Lower leg skin (tissue), 4 donors: ENCODE measurements around the gene UMODL1. TPM values are rescaled to one million over a fixed set of nuclear protein-coding genes. Genes with fewer than 3 reads are reported as not detected.

Experiments used
- DNase-seq, 2 donors: peaks; one replicate each; pipeline ENCODE4 v3.0.0-alpha.2; 2019; ENCODE audit warnings: low spot score in 2 of 2
- H3K4me3 ChIP-seq: fragments of 200-600 bp; sonication (generic); 2 replicates; pipeline ENCODE4 v1.5.1; 2017; ENCODE audit warnings: mild to moderate bottlenecking, low read depth; ENCODE audit not compliant: poor library complexity, severe bottlenecking
- POLR2A ChIP-seq, 2 donors: fragments of 450-650 bp; IDR thresholded peaks; one replicate each; pipeline ENCODE4 v1.6.1; 2016 to 2017; ENCODE audit warnings: antibody characterized with exemption in 2 of 2, mild to moderate bottlenecking in 1 of 2, moderate library complexity in 1 of 2
- WGBS, 2 donors: methylation state at CpG; one replicate each; pipeline ENCODE4 v1.1.5; 2018; 5-methylcytosine and 5-hydroxymethylcytosine counted together
- intact Hi-C: fragments of 100-400 bp; cut with DNase I; formaldehyde crosslinking; loops from one replicate; pipeline ENCODE4 v1.15.0; 2023; ENCODE audit warnings: low total_unique reads
- total RNA-seq, 4 donors: library from RNA; depleted of rRNA; stranded (reverse); fragments of >200 nt; gene quantifications; one replicate each; pipeline ENCODE4 v1.1.0, GENCODE V29; 2016
- TF ChIP-seq, protein P1 (sequence below), 3 donors: fragments of 450-650 bp; IDR thresholded peaks; one replicate each; pipeline ENCODE4 v1.5.1; 2016; ENCODE audit warnings: antibody characterized with exemption in 3 of 3, mild to moderate bottlenecking in 3 of 3, moderate library complexity in 2 of 3

The UMODL1 gene
- total RNA-seq, 4 donors from 2014 or later = 0.23 TPM; not detected in 3

DNA sequence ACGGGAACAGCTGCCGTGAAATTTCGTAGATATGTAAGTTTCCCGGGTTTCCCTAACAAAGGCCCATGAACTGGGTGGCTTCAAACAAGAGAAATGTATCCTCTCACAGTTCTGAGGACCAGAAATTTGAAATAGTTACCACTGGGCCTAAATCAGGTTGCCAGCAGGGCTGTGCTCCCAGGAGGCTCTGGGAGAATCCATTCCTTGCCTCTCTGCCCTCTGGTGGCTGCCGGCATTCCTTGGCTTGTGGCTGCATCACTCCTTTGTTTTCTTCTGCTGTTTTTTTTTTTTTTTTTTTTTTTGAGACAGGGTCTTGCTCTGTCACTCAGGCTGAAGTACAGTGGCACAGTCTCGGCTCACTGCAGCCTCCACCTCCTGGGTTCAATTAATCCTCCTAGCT lies 23.7 kb downstream of the UMODL1 start:
- DNase-seq = no peak
- TF ChIP-seq, protein P1, sequence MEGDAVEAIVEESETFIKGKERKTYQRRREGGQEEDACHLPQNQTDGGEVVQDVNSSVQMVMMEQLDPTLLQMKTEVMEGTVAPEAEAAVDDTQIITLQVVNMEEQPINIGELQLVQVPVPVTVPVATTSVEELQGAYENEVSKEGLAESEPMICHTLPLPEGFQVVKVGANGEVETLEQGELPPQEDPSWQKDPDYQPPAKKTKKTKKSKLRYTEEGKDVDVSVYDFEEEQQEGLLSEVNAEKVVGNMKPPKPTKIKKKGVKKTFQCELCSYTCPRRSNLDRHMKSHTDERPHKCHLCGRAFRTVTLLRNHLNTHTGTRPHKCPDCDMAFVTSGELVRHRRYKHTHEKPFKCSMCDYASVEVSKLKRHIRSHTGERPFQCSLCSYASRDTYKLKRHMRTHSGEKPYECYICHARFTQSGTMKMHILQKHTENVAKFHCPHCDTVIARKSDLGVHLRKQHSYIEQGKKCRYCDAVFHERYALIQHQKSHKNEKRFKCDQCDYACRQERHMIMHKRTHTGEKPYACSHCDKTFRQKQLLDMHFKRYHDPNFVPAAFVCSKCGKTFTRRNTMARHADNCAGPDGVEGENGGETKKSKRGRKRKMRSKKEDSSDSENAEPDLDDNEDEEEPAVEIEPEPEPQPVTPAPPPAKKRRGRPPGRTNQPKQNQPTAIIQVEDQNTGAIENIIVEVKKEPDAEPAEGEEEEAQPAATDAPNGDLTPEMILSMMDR (IDR thresholded peaks at IDR 0.05) = no peak
- intact Hi-C loops = no loop called here
- 94 to 100% methylated on average over 6 of the region's 6 CpGs for WGBS, 2 donors
- H3K4me3 ChIP-seq = no peak overlapping the region

GRCh38 chr21:42095581-42095980 lies 24.5 kb downstream of the UMODL1 start:
- no peak overlapping the region for H3K4me3 ChIP-seq
- intact Hi-C loops = no loop called here
- TF ChIP-seq, protein P1 (IDR thresholded peaks at IDR 0.05) = no peak
- TF ChIP-seq POLR2A (IDR thresholded peaks at IDR 0.05) = no peak
- WGBS, 2 donors = 95 to 99% methylated on average over 2 of the region's 2 CpGs
- DNase-seq = no peak

GRCh38 chr21:42096566-42096965 lies 25.4 kb downstream of the UMODL1 start:
- no peak overlapping the region for H3K4me3 ChIP-seq
- WGBS, 2 donors = 48 to 61% methylated on average over 10 of the region's 10 CpGs
- TF ChIP-seq POLR2A (IDR thresholded peaks at IDR 0.05) = no peak
- TF ChIP-seq, protein P1 (IDR thresholded peaks at IDR 0.05) = no peak
- DNase-seq = no peak
- intact Hi-C loops = no loop called here

DNA sequence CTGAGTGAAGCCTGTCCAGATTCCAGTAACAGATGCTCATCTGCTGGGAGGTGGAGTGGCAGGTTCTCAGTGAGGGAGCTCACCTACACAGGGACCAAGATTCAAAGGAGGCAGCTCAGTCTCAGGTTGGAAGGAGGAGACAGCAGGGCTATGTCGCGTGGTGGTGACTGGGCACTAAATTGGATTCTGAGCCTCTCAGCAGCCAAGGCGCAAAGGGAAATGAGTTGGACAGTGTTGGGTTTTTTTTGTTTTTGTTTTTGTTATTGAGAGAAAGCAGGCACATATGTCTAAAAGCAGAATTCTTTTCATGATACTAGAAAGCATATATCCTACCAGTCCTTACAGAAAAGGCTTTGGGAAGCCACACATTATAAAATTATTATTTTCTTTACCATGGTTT lies 26.2 kb downstream of the UMODL1 start:
- TF ChIP-seq, protein P1 (IDR thresholded peaks at IDR 0.05) = no peak
- no peak for TF ChIP-seq POLR2A (IDR thresholded peaks at IDR 0.05)

GRCh38 chr21:42097860-42098454 lies 26.8 kb downstream of the UMODL1 start:
- H3K4me3 ChIP-seq = no peak overlapping the region
- DNase-seq = peak; percentile 78 to 91
- intact Hi-C loops = no loop called here
- TF ChIP-seq POLR2A (IDR thresholded peaks at IDR 0.05) = no peak
- TF ChIP-seq, protein P1 (IDR thresholded peaks at IDR 0.05) = no peak
- 24 to 27% methylated on average over 8 of the region's 8 CpGs for WGBS, 2 donors

More for the DNA sequence above, 26.2 kb downstream of the UMODL1 start:
- WGBS, 2 donors = 76 to 81% methylated on average over 3 of the region's 3 CpGs
- DNase-seq = no peak
- no peak overlapping the region for H3K4me3 ChIP-seq
- intact Hi-C loops = no loop called here

- no peak for DNase-seq
- H3K4me3 ChIP-seq = no peak overlapping the region
- intact Hi-C loops = no loop called here
- 89 to 94% methylated on average over 21 of the region's 21 CpGs for WGBS, 2 donors
- TF ChIP-seq, protein P1 (IDR thresholded peaks at IDR 0.05) = no peak
Measured at GRCh38 chr21:42098957-42099505, 27.9 kb downstream of the UMODL1 start.
